ENCODE results near the gene CREB5.

CREB5 gene

GRCh38 chr7:28435732-28436378 is 23.5 kb downstream of the CREB5 start:
- no peak for DNase-seq

- DNase-seq, result no peak
These were observed 27.8 kb downstream of the CREB5 start for GRCh38 chr7:28440055-28440601.

GRCh38 chr7:28442540-28443420 is 30.5 kb downstream of the CREB5 start:
- DNase-seq, result no peak

- DNase-seq, result no peak
These were observed 33.8 kb downstream of the CREB5 start for GRCh38 chr7:28446131-28446530.

- no peak for DNase-seq
These were observed 34.8 kb downstream of the CREB5 start for GRCh38 chr7:28447071-28447470.

- no peak for DNase-seq
These were observed 36.4 kb downstream of the CREB5 start for GRCh38 chr7:28448708-28449107.

GRCh38 chr7:28452681-28453080 is 40.4 kb downstream of the CREB5 start:
- DNase-seq, result no peak

- DNase-seq, result no peak
These were observed 43.2 kb downstream of the CREB5 start for GRCh38 chr7:28455486-28455885.

GRCh38 chr7:28456044-28456443 is 43.7 kb downstream of the CREB5 start:
- DNase-seq, result no peak

- DNase-seq, result peak; percentile 41
These were observed 46.4 kb downstream of the CREB5 start for GRCh38 chr7:28458732-28459131.

GRCh38 chr7:28459306-28459705 is 47.0 kb downstream of the CREB5 start:
- DNase-seq, result no peak

- no peak for DNase-seq
These were observed 53.4 kb downstream of the CREB5 start for GRCh38 chr7:28465697-28466096.

GRCh38 chr7:28466341-28466740 is 54.0 kb downstream of the CREB5 start:
- DNase-seq, result no peak

GRCh38 chr7:28466885-28467284 is 54.6 kb downstream of the CREB5 start:
- DNase-seq, result no peak

GRCh38 chr7:28469562-28469961 is 57.2 kb downstream of the CREB5 start:
- no peak for DNase-seq

GRCh38 chr7:28470344-28470743 is 58.0 kb downstream of the CREB5 start:
- no peak for DNase-seq

- DNase-seq, result no peak
These were observed 60.0 kb downstream of the CREB5 start for GRCh38 chr7:28472332-28472731.

GRCh38 chr7:28473571-28474281 is 61.4 kb downstream of the CREB5 start:
- peak; percentile 60 for DNase-seq

GRCh38 chr7:28474282-28474638 is 61.9 kb downstream of the CREB5 start:
- peak; percentile 50 for DNase-seq

GRCh38 chr7:28474640-28475039 is 62.3 kb downstream of the CREB5 start:
- no peak for DNase-seq

GRCh38 chr7:28477041-28477442 is 64.7 kb downstream of the CREB5 start:
- DNase-seq, result no peak

GRCh38 chr7:28478656-28479055 is 66.3 kb downstream of the CREB5 start:
- DNase-seq, result no peak

- no peak for DNase-seq
These were observed 67.2 kb downstream of the CREB5 start for GRCh38 chr7:28479507-28479947.

Data from right hindlimb (tissue), 1 donor.